NCI-H446 (cell line): ENCODE data around the gene PDE4D.

ENCODE experiments used
- DNase-seq, 2 experiments: peaks; one replicate each; lab custom pipeline; 2025; lab: John Stamatoyannopoulos, UW

The PDE4D gene

DNA sequence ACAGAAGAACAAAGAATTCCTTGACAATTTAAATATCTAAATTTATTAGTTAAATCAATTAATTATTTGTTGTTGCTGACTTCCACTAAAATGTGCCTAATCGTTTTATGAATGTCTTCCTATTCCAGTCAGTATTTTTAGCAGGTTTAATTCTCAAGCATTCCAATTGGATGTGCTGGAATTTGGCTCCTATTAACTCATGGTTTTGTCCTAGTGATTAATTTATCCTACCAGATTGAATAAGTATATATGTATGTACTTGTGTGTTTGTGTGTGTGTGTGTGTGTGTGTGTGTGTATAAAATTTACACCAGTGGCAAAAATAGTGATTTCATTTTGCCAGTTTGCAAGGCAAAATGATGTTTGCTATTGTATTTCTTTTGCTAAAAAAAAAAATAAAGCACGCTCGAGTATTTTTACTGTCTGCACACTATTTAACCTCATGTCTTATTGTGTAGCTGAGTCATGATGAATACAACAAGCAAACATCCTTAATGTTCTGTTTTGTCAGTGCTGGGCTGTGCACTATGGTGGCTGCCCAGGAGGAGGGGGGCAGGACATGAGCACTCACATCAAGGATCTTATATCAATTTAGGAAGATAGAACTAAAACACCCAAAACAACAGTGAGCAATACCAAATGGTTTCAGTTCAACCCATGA lies 375.5 kb downstream of the PDE4D start:
- DNase-seq: no peak

DNA sequence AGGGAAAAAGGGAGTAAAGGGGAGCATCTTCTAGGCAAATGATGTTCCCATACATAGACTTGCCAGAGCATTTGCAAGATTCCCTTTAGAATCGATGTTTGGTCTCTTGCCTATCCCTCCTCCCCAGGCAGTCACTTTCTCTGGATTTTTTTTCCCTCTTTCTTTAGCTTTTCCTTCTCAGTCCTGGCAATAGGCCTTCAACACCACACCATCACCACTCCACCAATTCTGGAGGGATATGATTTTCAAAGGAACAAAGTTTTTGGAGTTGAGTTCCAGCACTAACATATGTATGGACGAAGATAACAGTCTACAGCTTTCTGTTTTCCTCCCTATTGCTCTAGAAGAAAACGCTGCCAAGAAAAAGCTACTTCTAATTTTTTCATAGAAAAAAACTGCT lies 377.4 kb downstream of the PDE4D start:
- DNase-seq: no peak

DNA sequence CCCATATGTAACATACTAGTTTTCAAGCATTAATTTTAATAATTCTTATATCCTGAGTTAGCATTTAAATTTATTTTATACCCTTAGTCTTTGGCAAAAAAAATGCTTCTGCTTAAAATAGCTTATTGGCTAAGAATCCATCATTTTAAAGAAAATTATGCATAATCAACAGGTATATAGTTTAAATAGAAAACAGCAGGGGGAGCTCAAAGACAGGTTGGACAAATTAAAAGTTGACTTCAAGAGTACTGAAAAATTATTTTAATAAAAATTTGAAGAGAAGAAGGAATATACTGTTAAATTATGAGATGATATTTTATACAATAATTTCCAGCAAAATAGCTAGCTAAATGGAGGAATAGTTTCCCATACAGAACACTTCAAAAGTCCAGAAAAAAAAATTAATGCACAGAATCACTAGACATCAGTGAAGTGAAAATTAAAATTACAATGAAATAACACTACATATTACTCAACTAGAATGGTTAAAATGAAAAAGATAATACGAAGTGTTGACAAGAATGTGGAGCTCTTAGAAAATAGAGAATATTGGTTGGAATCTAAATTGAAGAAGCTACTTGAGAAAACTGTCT lies 387.1 kb downstream of the PDE4D start:
- DNase-seq: peak in 1 of 2 experiments; percentile 30

DNA sequence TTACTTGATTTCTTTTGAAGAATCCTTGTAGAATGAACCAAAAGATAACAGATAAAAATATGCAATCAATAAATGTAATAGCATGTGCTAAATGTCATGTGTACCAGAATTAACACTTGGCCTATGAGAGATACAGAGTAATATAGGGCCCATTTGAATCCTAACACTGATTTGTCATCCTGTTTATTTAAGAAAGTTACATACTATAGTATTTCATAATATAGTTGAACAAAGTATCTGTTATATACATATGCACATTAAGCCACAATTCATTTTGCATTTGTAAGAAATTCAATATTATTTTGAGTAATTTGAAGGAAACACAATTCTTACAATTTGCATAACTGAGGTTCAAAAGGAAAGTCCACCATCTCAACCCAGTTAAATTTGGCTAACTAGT lies 389.5 kb downstream of the PDE4D start:
- DNase-seq: no peak

DNA sequence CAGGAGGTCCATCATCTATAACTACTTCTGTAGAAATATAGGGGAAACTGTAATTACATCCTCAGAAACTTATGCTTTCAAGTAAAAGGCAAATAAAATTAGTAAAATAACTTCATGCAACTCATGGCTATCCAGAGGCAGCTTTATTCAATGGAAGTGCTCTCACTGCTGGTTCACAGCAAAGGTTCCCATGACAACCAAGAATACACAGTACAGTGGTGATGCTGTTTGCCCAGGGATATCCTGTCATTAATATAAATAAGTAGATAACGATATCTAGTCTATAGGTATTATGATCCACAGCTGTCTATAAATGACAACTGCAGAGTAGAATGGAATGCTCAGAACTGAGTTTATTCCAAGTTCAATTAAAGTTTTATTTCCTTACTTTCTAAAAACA lies 390.3 kb downstream of the PDE4D start:
- peak in 1 of 2 experiments; percentile 12 for DNase-seq

DNA sequence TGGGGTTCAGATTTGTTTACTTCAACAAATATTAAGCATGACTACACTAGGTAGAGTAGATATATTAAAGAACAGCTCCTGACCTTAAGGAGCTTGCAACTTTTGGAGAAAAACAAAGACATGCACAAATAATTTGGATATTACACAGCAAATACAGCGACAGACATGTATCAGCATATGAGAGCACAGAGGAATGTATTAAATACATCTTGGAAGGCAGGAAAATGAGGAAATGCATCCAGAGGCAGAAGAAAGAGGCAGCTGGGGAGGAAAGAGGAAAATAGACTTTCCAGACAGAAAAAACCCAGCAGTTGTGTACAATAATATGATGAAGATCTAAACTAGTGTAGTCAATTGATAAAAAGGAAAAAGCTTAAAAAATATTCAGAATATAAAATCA lies 392.2 kb downstream of the PDE4D start:
- no peak for DNase-seq

DNA sequence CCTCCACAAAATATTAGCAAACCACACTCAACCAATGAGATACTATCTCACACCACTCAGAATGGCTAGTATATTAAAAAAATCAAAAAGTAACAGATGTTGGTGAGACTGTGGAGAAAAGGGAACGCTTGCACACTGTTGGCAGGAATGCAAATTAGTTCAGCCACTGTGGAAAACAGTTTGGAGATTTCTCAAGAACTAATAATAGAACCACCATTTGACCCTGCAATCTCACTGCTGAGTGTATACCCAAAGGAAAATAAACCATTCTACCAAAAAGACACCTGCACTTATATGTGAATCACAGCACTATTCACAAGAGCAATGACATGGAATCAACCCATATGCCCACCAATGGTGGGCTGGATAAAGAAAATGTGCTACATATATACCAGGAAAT lies 393.5 kb downstream of the PDE4D start:
- DNase-seq: peak in 1 of 2 experiments; percentile 82

DNA sequence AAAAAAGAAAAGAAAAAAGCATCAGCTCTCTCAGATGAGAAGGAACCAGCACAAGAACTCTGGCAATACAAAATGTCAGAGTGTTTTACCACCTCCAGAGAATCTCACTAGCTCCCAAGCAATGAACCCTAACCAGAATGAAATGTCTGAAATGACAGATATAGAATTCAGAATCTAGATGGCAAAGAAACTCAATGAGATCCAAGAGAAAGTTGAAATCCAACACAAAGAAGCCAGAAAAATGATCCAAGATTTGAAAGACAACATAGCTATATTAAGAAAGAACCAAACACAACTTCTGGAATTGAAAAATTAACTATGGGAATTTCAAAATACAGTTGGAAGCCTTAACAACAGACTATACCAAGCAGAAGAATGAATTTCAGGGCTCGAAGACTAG lies 396.3 kb downstream of the PDE4D start:
- DNase-seq: no peak

DNA sequence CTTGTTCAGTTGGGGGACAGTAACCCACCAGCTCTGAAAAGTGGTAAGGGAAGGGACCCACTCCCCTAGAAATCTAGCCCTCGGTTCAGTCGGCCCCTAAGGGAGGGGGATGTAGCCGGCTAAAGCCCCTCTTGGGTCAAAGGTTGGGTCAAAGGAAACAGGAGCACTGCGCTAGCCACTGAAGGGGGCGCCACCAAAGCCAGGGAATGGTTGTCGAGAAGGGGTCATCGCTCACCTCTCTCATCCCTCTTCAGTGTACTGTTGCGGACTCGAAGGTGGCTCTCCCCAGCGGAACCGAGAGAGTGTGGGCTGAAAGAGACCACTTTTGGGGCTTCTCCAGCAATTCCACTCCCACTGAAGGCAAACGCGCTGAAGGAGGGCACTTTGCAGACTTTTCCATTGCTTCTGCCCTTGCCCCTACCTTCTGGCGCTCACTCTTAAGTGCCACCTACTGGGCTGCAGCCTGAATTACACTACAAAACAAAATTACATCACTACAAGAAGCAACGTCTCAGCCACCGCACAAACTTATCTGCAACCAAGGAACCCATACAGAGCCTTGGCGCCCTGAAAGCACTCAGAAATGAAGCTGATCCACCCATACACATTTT lies 396.9 kb downstream of the PDE4D start:
- DNase-seq: no peak

DNA sequence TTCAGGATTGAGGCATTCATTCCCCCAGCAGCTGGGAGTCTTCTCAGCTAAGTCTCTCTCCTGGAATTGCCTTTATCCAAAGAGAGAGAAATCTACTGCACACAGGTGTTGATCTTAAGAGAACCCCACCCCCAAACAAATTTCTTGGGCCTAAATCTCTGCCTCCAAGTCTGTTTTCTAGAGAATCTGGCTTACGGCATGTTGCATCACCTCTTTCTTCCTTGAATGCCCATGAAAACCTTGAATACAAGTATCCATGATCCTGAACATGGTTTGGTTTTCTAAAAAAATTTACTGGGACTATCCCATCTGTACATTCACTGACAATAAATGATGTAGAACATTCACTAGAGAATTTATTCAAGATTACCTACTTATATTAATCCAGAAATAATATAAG lies 401.6 kb downstream of the PDE4D start:
- DNase-seq: no peak

DNA sequence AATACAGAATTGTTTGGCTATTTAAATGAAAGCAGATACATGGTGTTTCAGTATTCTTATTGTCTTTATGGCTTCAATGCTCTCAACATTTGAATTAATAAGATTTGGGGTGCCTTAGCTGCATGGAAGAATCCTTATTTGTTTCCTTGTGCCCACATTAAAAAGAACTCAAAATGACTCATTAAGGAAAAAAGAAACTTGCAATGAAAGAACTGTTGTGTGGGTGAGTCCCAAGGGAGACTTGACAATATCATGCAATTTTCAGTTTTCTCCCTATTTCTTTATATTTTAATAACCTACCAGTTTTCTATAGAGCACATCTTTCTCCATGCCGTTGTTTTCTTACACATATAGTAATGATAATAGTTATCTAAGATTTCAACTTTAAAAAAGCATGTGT lies 404.0 kb downstream of the PDE4D start:
- no peak for DNase-seq

DNA sequence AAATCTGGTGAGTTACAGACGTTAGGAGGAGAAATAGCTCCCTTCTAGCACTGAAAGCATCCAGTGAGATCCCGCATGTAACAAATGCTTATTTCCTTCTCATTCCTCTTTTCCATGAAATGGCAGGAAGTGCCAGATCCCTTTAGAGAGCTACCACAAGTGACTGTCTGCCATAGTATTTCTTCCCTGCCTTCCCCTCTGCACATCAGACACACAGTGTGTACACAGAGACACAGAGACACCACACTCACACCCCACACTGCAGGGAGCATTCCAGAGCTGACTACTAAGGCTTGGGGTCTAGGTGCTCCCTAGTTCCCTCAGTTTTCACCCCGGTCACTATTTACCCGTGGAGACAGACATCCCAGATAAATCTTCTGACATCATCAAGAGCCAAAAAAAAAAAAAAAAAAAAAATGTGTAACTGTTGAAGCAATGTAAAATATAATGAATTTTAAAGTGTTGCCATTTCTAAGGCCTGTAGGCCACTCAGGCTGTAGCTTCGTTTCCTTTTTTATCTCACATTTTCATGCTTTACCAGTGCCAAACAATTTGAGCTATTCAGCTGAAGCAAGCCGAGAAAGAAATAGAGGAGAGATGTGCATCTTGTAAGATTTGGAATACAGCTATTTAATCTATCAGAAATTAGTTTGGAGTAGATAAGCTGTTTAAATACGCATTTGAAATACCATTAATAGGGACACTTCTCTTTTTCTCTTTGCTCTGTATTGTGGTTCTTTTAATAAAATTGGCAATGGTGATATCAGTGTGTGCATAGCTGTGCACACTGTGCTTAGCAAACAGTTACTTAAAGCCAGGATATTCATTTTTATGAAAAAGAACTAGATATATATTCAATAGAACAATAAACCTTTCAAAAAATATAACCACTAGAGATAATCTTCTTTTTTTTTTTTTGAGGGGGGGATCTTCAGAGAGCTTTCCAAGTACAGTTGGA lies 405.5 kb downstream of the PDE4D start:
- no peak for DNase-seq

DNA sequence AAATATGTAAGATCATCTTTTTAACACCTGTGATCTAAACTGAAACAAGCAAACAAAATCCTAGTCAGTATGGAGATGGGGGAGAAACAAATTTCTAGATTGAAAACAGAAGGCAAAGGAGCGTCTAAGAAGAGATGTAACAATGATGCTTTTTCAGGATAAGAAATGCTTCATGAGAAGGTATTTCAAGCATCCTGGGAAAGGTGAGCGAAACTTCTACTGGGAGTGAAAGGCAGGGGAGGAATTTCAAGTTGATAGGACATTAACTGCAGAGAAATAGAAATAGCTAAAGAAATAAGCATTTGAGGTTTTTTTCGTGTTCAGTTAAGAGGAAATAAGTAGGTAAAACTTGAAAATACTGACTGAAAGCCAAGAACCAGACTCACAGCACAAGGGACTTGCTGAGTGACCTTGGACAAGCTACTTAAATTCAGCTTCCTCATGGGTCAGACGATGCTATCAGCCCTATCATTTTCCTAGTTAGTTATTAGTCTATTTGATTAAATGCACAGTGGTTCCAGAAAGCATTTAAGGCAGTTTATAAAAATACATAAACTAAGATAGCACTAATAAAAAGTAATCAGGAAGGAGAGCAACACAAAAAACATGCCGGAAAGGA lies 406.3 kb downstream of the PDE4D start:
- DNase-seq: peak; percentile 31 to 37

DNA sequence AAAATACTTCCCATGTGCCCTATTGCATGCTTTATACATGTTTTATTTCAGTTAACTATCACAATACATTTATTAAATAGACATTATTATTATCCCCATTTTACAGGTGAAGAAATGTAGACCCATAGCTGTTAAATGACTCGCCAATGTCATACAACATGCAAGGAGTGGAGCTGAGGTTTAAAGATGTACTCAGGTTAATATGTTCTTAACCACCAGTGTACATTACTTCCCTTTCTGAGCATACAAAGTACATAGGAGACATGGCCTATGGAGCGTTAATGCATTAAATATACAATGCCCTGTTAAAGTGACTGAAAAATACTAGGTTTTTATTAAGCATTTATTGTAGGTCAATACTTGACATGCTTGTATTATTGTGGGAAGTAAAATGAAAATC lies 407.0 kb downstream of the PDE4D start:
- no peak for DNase-seq

DNA sequence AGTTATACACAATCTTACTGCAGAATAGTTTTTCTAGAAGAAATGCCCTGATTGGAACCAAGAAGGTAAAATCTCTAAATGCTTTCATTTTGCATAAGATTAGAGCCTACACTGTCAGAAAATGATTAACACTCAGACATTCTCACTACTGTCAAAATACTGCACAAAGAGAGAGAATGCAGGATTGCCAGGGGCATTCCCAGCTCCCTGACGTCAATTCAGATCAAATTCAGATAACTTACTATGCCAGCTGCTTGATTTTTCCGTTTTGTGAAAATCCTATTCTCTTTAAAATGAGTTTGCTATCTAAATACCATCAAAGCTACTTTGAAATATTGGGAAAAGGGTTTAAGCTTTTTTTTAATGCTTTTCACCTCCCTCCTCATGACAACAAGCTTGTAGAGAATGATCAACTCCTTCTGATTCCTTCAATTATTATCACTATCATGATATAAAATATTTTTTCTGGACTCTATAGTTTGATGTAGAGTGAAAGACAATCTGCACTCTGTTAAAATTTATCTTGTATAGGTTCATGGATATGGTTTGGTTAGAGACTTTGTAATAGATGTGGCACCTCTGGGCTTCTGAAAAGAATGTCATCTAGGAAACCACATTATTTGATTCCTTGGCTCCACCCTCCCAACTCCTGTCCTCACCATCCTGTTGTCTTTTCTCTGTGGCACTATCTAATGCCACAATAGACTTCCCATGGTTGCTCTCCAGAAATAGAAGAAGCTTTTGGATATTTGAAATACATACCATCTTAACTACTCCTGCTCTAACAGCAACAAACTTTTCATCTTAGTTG lies 407.7 kb downstream of the PDE4D start:
- peak; percentile 32 to 41 for DNase-seq

DNA sequence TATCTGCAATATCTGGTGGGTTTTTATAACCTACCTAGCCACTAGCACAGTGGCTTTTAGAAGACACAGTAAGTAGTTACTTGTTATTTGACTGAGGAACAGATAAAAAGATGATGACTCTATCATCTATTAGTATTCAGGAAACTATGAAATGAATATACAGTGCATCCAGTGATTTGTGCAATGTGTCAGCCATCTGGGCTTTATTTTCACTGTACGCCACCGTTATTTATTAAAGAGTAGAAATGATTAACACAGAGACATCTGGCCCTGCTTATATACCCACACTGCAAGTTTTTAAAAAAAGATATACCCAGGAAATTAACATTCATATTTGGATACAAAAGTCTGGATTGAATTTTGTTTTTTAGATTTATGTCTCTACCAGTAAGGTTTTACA lies 408.4 kb downstream of the PDE4D start:
- peak in 1 of 2 experiments; percentile 31 for DNase-seq

DNA sequence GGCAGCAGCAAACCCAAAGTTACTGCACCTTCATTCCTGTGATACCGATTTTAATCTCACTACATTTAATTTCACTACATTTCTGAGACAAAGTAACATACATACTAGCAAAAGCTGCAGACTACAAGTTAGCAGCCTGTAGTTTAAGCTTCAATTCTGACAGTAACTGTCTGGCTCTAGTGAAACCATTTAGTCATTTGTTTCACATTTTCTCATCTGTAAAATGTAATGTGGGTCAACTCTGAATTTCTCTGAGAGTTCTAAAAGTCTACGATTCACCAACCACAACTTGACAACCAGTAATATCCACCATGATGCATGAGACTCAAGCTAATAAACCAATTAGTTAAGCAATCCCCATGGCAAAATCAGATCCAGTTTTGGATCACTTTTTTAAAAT lies 408.9 kb downstream of the PDE4D start:
- DNase-seq: no peak

DNA sequence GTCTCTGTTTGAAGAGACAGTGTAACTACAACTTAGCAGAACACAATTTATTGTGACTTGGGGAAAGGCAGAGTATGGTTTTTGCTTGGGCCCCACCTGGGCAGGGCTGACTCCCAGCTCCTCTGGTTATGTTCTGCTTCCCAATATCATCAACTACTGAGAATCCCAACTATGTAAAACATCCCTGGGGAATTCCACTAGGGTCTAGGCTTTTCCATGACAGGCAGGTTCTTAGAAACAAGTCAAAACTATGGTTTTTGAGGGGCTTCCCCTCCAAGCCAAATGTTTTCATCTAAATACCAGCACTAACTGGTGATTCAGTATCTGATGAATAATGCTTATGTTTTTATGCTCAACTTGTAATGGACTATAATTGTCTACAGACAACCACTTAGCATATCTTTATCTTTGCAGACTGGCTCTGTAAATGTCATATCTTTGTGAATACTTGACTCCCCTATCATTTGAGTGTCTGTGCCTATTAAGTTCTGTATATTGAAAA lies 409.5 kb downstream of the PDE4D start:
- peak in 1 of 2 experiments; percentile 19 for DNase-seq

DNA sequence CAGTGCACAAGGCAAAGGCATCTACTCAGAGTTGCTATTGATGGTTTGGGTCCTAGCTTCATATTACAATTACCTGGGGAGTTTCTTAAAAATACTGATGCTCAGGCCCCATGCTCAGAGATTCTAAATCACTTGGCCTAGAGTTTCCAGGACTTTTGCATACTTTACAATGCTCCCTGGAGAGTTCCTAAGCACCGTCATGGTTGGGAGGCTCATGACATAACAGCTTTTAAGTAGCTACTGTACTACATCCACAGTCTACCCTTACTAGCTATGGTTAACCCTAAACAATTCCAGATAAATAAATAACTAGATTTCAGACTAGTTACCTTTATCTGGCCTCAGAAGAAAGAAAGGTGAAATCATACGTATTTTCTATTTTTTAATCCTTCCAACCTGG lies 414.4 kb downstream of the PDE4D start:
- no peak for DNase-seq

DNA sequence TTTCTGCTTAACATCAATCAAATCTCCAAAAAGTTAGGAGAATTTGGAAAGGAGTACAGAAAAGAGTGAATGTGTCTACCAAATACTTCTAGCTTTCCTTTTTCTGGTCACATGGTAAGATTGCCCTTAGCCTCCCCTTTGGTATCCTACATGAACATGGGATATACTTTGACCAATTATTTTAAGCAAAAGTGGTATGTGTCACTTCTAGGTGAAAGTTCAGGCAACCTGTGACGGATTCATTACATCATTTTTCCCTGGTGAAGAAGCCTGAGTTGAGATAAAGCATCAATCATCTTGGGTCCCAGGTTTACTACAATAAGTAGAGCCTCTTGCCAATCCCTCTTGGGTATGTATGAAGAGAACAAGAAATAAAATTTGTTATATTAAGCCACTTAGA lies 419.2 kb downstream of the PDE4D start:
- DNase-seq: no peak

DNA sequence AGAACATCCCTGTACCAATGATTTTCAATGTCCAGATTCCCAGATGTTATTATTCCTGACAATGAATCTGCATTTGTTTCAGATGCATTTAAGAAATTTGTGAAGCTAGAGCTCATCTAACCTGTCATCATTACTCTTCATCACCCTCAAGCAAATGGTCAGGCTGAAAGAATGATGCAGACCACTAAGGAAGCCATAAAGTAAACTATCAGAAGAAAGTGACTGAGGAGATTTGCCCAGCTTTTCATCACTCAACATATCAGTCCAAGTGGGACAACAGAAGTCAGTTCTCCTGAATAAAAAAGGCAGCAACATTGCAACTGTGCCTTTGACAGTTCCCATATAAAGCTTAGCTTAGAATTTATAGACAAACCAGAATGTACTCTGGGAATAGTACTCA lies 419.9 kb downstream of the PDE4D start:
- no peak for DNase-seq
